Peyer's patch (tissue), 4 donors: ENCODE measurements around the gene SWT1. TPM values are rescaled to one million over a fixed set of nuclear protein-coding genes. Genes with fewer than 3 reads are reported as not detected.

Experiments
- DNase-seq, 3 donors: peaks; one replicate each; pipeline ENCODE4 v3.0.0-alpha.2; 2017 to 2019
- H3K27ac ChIP-seq, 4 donors: fragments of 200-600 bp; sonication (generic); one replicate each; pipeline ENCODE4 v1.5.1; 2016 to 2019
- H3K27me3 ChIP-seq, 2 donors: fragments of 200-600 bp; sonication (generic); one replicate each; pipeline ENCODE4 v1.5.1; 2019
- H3K36me3 ChIP-seq, 3 donors: fragments of 200-600 bp; sonication (generic); one replicate each; pipeline ENCODE4 v1.5.1; 2016 to 2019
- H3K4me1 ChIP-seq, 4 donors: fragments of 200-600 bp; sonication (generic); one replicate each; pipeline ENCODE4 v1.5.1; 2016 to 2019
- H3K4me3 ChIP-seq, 4 donors: fragments of 200-600 bp; sonication (generic); 1 replicate in 3 of 4; 2 replicates in 1 of 4; pipeline ENCODE4 v1.5.1; 2016 to 2019; ENCODE audit warnings: mild to moderate bottlenecking in 1 of 4
- H3K9me3 ChIP-seq, 4 donors: fragments of 200-600 bp; sonication (generic); one replicate each; pipeline ENCODE4 v1.5.1; 2016 to 2019; ENCODE audit warnings: mild to moderate bottlenecking in 1 of 4
- POLR2A ChIP-seq, 2 donors: fragments of 450-650 bp; IDR thresholded peaks; one replicate each; pipeline ENCODE4 v1.5.1; 2017; ENCODE audit warnings: antibody characterized with exemption in 2 of 2, mild to moderate bottlenecking in 2 of 2, moderate library complexity in 2 of 2
- total RNA-seq, 4 donors: library from RNA; depleted of rRNA; stranded (reverse); fragments of >200 nt; gene quantifications; one replicate each; pipeline ENCODE4 v1.1.0, GENCODE V29; 2016
- TF ChIP-seq, protein P1 (sequence below), 6 experiments: fragments of 450-650 bp in 4 of 6; fragments of 200-600 bp in 2 of 6; sonication (generic) in 1 of 6; IDR thresholded peaks; one replicate each; pipeline ENCODE4 v1.5.1; 2017 to 2019; ENCODE audit warnings: antibody characterized with exemption in 6 of 6, mild to moderate bottlenecking in 3 of 6, moderate library complexity in 1 of 6

Gene SWT1
- total RNA-seq, 4 donors from 2014 or later, result 6.0 to 21.5 (median 8.6) TPM

DNA sequence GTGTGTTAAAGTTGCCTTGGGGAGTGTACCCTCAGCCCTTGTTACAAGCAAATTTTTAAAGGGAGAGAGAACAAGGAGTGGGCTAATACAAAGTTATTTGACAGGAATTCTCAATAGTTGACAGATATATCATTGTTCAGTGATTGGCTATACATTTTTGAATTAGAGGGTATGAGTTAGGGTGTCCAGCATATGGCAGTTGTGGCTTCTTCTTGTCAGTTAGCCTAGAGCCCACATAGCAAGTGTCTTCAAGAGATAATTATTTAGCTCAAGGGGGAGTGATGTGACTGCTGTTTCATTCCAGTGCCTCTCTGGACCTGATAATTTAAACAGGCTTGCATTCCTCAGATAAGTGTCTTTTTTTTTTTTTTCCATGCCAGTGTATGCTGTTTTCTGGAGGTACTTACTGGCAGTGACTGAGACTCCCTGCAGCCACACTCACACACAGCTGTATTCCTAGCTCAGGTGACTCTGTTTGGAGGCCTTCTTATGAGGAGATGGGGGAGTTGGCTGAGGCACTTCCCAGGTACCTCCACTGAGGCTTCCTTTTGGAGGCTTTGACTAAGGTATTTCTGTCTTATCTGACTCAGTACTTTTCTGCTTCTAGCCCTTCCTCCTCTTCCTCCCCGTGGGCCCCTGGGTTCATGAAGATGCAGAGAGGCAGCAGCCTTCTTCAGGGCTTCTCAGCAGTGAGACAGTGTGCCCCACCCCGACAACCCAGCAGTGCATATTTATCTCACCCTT, 127.7 kb downstream of the SWT1 start:
- TF ChIP-seq POLR2A (IDR thresholded peaks at IDR 0.05), result no peak
- TF ChIP-seq, protein P1, sequence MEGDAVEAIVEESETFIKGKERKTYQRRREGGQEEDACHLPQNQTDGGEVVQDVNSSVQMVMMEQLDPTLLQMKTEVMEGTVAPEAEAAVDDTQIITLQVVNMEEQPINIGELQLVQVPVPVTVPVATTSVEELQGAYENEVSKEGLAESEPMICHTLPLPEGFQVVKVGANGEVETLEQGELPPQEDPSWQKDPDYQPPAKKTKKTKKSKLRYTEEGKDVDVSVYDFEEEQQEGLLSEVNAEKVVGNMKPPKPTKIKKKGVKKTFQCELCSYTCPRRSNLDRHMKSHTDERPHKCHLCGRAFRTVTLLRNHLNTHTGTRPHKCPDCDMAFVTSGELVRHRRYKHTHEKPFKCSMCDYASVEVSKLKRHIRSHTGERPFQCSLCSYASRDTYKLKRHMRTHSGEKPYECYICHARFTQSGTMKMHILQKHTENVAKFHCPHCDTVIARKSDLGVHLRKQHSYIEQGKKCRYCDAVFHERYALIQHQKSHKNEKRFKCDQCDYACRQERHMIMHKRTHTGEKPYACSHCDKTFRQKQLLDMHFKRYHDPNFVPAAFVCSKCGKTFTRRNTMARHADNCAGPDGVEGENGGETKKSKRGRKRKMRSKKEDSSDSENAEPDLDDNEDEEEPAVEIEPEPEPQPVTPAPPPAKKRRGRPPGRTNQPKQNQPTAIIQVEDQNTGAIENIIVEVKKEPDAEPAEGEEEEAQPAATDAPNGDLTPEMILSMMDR (IDR thresholded peaks at IDR 0.05), result no peak
- no peak overlapping the region for H3K27ac ChIP-seq
- H3K4me1 ChIP-seq, result no peaks in the 10 kb centered on the region
- H3K27me3 ChIP-seq, result no peaks in the 10 kb centered on the region
- no peak for DNase-seq
- H3K9me3 ChIP-seq, result no peaks in the 10 kb centered on the region
- no peak overlapping the region for H3K4me3 ChIP-seq
- no peaks in the 10 kb centered on the region for H3K36me3 ChIP-seq

DNA sequence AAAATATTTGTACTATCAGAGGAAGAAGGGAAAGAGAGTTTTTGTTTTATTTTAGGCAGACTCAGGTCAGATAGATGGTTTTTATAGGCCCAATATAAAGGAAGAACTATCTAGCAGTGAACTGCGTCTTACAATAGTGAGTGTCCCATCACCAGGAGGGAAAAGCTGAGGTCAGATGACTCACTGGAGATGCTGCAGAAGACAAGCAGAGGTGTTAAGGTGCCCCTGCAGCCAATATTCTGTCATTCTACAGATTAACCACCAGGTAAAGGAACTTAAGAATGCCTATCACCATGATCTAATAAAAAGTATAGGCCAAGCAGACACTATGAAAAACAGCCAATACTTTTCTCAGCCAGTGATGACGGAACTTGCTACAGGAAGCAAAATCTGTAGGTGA, 130.5 kb downstream of the SWT1 start:
- Histone ChIP-seq H3K27me3 (no peaks in the 10 kb centered on the region), H3K4me1 (no peaks in the 10 kb centered on the region), H3K4me3 (no peak overlapping the region), H3K27ac (no peak overlapping the region), H3K9me3 (no peaks in the 10 kb centered on the region), H3K36me3 (no peaks in the 10 kb centered on the region)
- TF ChIP-seq, protein P1 (IDR thresholded peaks at IDR 0.05), result no peak
- TF ChIP-seq POLR2A (IDR thresholded peaks at IDR 0.05), result no peak
- no peak for DNase-seq

DNA sequence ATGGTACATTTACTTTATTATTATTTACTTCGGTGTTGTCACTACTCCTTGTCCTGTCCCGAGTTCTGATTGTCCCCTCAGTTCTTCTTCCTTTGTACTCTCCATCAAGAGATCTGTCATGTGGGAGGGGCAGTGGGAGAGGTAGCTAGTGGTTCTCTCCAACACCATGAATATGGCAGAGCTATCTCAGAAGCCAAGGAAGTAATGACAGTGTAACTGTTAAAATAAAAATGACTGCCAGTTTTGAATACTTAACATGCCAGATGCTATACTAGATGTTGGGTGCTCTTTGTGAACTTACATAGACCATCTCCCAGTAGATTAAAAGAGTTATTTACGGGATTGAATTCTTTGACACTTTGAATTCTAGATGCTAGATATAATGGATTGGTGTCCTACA, 131.5 kb downstream of the SWT1 start:
- DNase-seq, result no peak
- no peak for TF ChIP-seq POLR2A (IDR thresholded peaks at IDR 0.05)
- TF ChIP-seq, protein P1 (IDR thresholded peaks at IDR 0.05), result no peak
- Histone ChIP-seq H3K4me3 (no peak overlapping the region), H3K27ac (no peak overlapping the region), H3K36me3 (no peaks in the 10 kb centered on the region), H3K4me1 (no peaks in the 10 kb centered on the region), H3K9me3 (no peaks in the 10 kb centered on the region), H3K27me3 (no peaks in the 10 kb centered on the region)

DNA sequence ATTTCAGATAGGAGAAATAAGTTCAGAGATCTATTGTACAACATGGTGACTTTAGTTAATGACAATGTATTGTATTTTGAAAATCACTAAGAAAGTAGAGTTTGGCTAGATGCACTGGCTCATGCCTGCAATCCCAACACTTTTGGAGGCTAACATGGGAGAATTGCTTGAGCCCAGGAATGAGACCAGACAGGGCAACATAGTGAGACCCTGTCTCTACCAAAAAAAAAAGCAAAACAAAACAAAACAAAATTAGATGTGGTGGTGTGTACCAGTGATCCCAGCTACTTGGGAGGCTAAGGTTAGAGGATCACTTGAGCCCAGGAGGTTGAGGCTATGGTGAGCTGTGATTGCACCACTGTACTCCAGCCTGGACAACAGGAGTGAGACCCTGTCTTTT, 132.9 kb downstream of the SWT1 start:
- Histone ChIP-seq H3K27ac (no peak overlapping the region), H3K4me3 (no peak overlapping the region), H3K9me3 (no peaks in the 10 kb centered on the region), H3K4me1 (no peaks in the 10 kb centered on the region), H3K27me3 (no peaks in the 10 kb centered on the region), H3K36me3 (peaks cover 0 to 12% (median 0%) of the 10 kb centered on the region in 3 donors)
- DNase-seq, result no peak
- TF ChIP-seq, protein P1 (IDR thresholded peaks at IDR 0.05), result no peak
- TF ChIP-seq POLR2A (IDR thresholded peaks at IDR 0.05), result no peak

DNA sequence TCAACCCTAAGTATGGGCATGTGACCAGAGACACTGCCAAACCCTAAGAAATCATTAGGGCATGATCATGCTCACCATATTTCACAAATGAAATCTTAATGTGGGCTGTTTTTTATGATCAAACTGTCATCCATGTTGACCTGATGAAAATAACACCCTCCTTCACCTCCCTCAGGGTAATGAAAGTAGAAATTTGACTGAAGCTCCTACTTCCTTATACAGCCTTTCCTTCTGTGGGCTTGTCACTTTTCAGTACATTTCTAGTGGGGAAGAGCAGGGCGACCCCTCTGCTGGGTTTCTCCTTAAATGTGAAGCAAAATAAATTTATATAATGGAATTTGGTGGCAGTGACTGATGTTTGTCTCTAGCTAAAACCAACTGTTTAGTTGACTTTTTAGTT, 134.2 kb downstream of the SWT1 start:
- Histone ChIP-seq H3K4me1 (peaks cover 0 to 4% (median 0%) of the 10 kb centered on the region in 4 donors), H3K4me3 (no peak overlapping the region), H3K27me3 (no peaks in the 10 kb centered on the region), H3K27ac (no peak overlapping the region), H3K9me3 (no peaks in the 10 kb centered on the region), H3K36me3 (peaks cover 0 to 14% (median 0%) of the 10 kb centered on the region in 3 donors)
- TF ChIP-seq POLR2A (IDR thresholded peaks at IDR 0.05), result no peak
- TF ChIP-seq, protein P1 (IDR thresholded peaks at IDR 0.05), result no peak
- no peak for DNase-seq
